Activated T-helper 1 cell treated with anti-CD3 and anti-CD28 coated beads, Interleukin-12 subunit alpha, Interleukin-12 subunit beta, Interleukin-2, Interleukin-4 antibody, amounts not matched to agents 30 ng/mL and 10 ng/mL and 1 ng/mL, durations not matched to agents 14 hours and 24 hours and 36 hours (primary cell): ENCODE measurements around the gene FYCO1. TPM values are rescaled to one million over a fixed set of nuclear protein-coding genes. Genes with fewer than 3 reads are reported as not detected.
A peak's percentile ranks its signal among the peaks of the same experiment; 100 is the strongest.
"Not testable (repeated sequence)": the region's sequence is repeated elsewhere in the genome, so short reads cannot be mapped to it uniquely, and the experiment has no call there.

Source experiments
- DNase-seq: peaks from one replicate; pipeline ENCODE4 v3.0.0; 2021; ENCODE audit warnings: low spot score
- H3K27ac Mint-ChIP-seq: one replicate; pipeline ENCODE4 v1.8.0; 2021; ENCODE audit warnings: mild to moderate bottlenecking, mixed read lengths
- H3K27me3 Mint-ChIP-seq: one replicate; pipeline ENCODE4 v1.8.0; 2022; ENCODE audit warnings: mild to moderate bottlenecking, moderate library complexity, mixed read lengths; ENCODE audit not compliant: insufficient read depth
- H3K36me3 Mint-ChIP-seq: one replicate; pipeline ENCODE4 v1.8.0; 2021; ENCODE audit warnings: low read depth, mixed read lengths
- H3K4me1 Mint-ChIP-seq: one replicate; pipeline ENCODE4 v1.8.0; 2021; ENCODE audit warnings: low read depth, mixed read lengths
- H3K4me3 Mint-ChIP-seq: one replicate; pipeline ENCODE4 v1.8.0; 2021; ENCODE audit warnings: mild to moderate bottlenecking, moderate library complexity, mixed read lengths
- H3K9me3 Mint-ChIP-seq: one replicate; pipeline ENCODE4 v1.8.0; 2021; ENCODE audit warnings: mixed read lengths
- intact Hi-C: fragments of 100-400 bp; cut with micrococcal nuclease; formaldehyde crosslinking; loops from one replicate; pipeline ENCODE4 v1.15.1; 2024
- total RNA-seq: library from RNA; stranded (reverse); gene quantifications from 2 replicates; pipeline ENCODE4 v1.2.3, GENCODE V29; 2022

Gene FYCO1
- total RNA-seq, 1 donor from 2014 or later = 16.3 TPM

DNA sequence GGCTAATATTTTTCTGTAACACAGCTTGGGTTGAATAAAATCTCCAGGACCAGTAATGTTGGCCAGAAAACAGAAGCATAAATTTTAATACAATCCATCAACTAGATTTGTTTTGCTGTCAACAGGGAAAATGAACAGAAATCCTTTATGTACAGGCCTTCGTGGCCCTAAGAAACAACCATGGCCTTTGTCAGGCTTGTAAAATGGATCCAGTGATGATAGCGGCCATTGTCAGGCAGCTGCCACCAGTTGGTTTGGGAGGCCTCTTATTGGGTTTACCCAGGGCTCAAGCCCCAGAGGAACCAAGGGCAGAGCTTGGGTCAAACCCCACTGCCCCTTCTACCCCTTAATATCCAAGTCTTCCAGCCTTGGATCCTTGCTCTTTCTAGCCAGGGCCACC is 5.6 kb upstream of the FYCO1 start:
- intact Hi-C loops = no loop called here
- H3K9me3 Mint-ChIP-seq = peaks cover 5% of the 10 kb centered on the region
- H3K27me3 Mint-ChIP-seq = peaks cover 3% of the 10 kb centered on the region

DNA sequence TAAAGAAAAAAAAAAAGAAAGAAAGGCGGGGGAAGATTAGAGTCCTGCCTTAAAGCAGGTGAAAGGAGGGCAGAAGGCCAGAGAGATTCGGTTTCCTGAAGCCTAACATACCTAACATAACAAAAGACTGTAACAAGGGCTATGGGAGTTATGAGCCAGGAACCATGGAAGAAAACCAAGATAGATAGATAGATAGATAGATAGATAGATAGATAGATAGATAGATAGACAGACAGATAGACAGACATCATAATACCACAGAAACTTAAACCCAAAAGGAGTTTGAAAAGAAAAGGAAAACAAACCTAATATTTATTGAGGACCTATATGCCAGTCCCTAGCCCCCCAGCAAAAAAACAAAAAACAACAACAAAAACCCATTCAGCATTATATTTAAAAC is 2.3 kb upstream of the FYCO1 start:
- H3K4me1 Mint-ChIP-seq = peaks cover 43% of the 10 kb centered on the region
- H3K36me3 Mint-ChIP-seq = peaks cover 15% of the 10 kb centered on the region
- intact Hi-C loops = no loop called here
- H3K9me3 Mint-ChIP-seq = peaks cover 5% of the 10 kb centered on the region
- no peak overlapping the region for H3K4me3 Mint-ChIP-seq
- peaks cover 3% of the 10 kb centered on the region for H3K27me3 Mint-ChIP-seq
- DNase-seq = no peak
- no peak overlapping the region for H3K27ac Mint-ChIP-seq

More for the DNA sequence above, 5.6 kb upstream of the FYCO1 start:
- Mint-ChIP-seq H3K4me1 (peaks cover 26% of the 10 kb centered on the region), H3K36me3 (peaks cover 9% of the 10 kb centered on the region), H3K4me3 (no peak overlapping the region), H3K27ac (no peak overlapping the region)
- DNase-seq = no peak

DNA sequence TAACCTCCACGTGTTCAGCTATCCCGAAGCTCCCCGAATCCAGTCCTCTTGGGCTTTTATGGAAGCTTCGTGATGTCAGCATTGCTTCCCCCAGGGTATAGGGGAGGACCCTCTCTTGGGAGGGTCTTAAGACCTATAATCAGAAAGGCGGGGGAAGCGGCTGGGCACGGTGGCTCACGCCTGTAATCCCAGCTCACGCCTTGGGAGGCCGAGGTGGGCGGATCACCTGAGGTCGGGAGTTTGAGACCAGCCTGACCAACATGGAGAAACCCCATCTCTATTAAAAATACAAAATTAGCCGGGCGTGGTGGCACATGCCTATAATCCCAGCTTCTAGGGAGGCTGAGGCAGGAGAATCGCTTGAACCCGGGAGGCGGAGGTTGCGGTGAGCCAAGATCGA is 1.9 kb upstream of the FYCO1 start:
- H3K36me3 Mint-ChIP-seq = peaks cover 16% of the 10 kb centered on the region
- intact Hi-C loops, DNase-seq, H3K9me3 Mint-ChIP-seq, H3K27me3 Mint-ChIP-seq, H3K27ac Mint-ChIP-seq, H3K4me3 Mint-ChIP-seq: not testable (repeated sequence)
- peaks cover 47% of the 10 kb centered on the region for H3K4me1 Mint-ChIP-seq

DNA sequence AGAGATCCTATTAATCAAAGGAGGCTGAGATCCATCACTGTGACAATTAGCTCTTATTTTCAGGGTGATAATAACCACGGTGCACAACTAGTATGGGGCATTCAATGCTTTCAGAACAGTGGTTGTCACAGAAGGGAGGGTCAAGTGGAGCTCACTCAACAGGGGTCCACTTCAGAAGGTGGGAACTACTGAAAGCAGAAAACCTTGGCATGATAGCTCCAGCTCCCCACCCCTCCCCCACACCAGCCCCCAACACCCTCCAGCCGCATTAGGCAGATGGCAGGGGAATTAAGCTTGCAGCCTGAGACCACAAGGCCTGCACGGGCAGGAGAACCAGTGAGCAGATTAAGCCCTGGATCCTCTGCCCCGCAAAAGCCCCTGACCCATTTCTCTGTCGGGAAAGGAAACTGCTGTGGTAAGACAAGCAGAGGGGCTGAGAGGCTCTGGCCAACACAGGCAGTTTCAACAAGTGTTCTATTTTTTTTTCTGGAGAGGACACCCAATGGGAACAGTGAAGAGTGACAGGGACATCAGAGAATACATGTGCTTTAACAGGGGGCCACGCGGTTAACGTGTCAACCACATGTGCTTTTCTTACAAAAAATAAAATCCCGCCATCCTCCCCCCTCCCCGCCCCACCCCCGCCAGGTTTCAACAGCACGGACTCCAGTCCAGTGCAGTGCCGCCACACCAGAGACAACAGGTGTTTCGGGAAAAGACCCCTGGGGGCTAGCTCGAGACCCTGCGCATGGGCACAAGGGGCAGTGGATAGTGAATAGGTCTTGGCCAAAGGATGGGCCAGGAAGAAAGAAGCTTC is 997 bp downstream of the FYCO1 start:
- Mint-ChIP-seq H3K4me1 (peaks cover 70% of the 10 kb centered on the region), H3K27ac (peak overlapping the region; percentile 96), H3K4me3 (peak overlapping the region; percentile 87), H3K36me3 (peaks cover 34% of the 10 kb centered on the region), H3K27me3 (peaks cover 3% of the 10 kb centered on the region), H3K9me3 (no peaks in the 10 kb centered on the region)
- peak; percentile 49 for DNase-seq
- intact Hi-C loops = loop anchor here (1.0 to 5.0 kb wide), 4 partner anchors 71 to 132 kb away; no protein-coding TSS in a partner anchor

DNA sequence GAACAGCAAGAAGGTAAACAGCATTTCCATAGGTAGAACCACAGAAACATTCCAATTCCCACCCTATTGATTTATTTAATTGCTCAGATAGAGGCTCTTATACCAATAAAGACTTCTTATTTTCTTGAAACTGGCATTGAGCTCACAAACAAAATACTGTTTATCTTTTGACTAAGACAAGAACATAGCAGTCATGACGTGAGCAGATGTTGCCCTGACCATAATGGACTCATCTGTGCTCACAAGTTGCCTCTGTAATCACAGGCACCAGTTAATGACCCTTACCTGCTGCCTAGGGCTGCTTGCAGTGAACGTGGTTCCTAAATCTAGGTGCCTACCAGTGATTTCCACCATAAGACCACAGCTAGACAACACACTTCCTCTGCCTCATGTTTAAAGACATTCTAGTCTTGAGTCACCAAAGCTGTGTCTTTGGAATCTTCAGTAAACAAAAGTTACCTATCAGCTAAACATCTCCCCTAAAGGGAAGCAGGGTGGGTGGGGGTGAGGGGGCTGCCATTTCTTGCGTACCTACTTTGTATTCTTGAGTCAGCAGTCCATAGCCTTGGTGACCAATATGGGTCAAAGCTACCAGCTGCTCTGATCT is 2.1 kb downstream of the FYCO1 start:
- H3K9me3 Mint-ChIP-seq = no peaks in the 10 kb centered on the region
- H3K4me3 Mint-ChIP-seq = peak overlapping the region; percentile 70
- H3K27ac Mint-ChIP-seq = peak overlapping the region; percentile 88
- peaks cover 75% of the 10 kb centered on the region for H3K4me1 Mint-ChIP-seq
- no peaks in the 10 kb centered on the region for H3K27me3 Mint-ChIP-seq
- DNase-seq = peak; percentile 35
- intact Hi-C loops = loop anchor here (1.0 to 5.0 kb wide), 9 partner anchors 12 to 304 kb away; partner anchors contain the start of genes CXCR6 and SACM1L
- H3K36me3 Mint-ChIP-seq = peaks cover 39% of the 10 kb centered on the region

DNA sequence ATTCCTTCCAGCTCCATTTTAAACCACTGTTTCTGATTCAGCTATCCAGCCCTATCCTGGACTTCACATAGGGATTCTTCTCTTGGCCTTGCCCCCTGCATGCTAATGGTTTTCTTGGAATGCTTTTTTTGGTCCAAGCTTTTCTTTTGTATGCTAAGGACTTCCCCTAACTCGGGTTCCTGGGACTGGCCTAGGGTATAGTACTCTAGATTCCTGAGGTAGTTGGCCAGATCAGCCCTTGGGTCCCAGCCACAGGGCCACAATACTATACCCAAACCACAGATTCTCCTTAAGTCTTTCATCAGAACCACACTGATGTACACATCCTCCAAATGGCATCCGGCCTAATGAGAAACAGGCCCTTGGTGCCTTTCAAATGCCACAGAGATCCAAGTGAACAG is 2.8 kb downstream of the FYCO1 start:
- Mint-ChIP-seq H3K4me3 (peak overlapping the region; percentile 70), H3K36me3 (peaks cover 43% of the 10 kb centered on the region), H3K4me1 (peaks cover 74% of the 10 kb centered on the region), H3K27ac (peak overlapping the region; percentile 64), H3K27me3 (no peaks in the 10 kb centered on the region), H3K9me3 (no peaks in the 10 kb centered on the region)
- intact Hi-C loops = loop anchor here (1.0 to 5.0 kb wide), 9 partner anchors 12 to 304 kb away; partner anchors contain the start of genes CXCR6 and SACM1L
- no peak for DNase-seq

DNA sequence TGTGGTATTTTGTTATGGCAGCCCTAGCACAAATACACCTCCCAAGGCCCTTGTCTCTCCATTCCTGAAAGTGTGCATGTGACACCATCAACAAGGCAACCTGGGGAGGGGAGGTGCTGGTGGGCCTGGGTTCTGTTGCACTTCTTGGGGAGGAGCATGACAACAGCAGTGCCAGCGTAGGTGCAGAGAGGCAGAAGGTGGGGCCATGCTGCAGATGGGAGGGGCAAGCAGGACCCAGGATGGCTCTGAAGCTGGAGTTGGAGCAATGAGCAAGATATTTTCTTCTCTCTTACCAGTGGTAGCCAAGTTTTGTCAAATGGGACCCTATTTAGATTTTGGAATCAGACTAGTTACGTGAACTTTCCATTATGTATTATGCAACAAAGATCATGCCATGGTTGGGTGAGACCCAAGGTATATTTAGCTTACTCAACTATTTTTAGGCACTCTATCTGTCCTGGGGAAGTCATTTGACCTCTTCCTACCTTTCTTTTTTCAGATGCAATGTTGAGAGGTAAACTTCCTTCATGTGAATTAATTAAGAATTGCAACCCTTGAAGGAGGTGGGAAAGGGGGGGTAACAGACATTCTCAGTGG is 3.4 kb downstream of the FYCO1 start:
- Mint-ChIP-seq H3K36me3 (peaks cover 47% of the 10 kb centered on the region), H3K27me3 (no peaks in the 10 kb centered on the region), H3K4me1 (peaks cover 76% of the 10 kb centered on the region), H3K27ac (peak overlapping the region; percentile 64), H3K9me3 (no peaks in the 10 kb centered on the region), H3K4me3 (peak overlapping the region; percentile 70)
- intact Hi-C loops = loop anchor here (5.0 kb wide), 1 partner anchor 130 kb away; no protein-coding TSS in a partner anchor
- no peak for DNase-seq

DNA sequence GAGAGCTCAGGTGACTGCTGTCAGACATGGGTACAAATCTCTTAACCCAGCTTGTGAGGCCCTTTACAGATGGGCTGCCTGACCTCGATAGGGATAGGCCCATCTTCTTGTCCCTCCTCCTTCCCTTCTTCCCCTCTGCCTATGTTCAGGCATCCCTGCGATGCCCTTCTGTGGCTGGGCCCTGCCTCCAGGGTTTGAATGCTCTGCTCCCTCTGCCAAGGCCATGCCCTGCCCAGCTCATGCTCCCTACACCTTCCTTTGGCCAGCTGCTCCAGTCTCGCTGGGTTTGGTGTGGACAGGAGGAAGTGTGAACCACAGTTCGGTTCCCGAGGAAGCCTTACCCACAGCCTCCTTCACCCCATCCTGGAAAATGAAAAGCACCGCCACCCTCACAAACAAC is 4.3 kb downstream of the FYCO1 start:
- Mint-ChIP-seq H3K27me3 (no peaks in the 10 kb centered on the region), H3K27ac (peak overlapping the region; percentile 31), H3K36me3 (peaks cover 48% of the 10 kb centered on the region), H3K9me3 (no peaks in the 10 kb centered on the region), H3K4me3 (peak overlapping the region; percentile 19), H3K4me1 (peaks cover 78% of the 10 kb centered on the region)
- intact Hi-C loops = loop anchor here (5.0 kb wide), 1 partner anchor 129 kb away; no protein-coding TSS in a partner anchor
- no peak for DNase-seq

DNA sequence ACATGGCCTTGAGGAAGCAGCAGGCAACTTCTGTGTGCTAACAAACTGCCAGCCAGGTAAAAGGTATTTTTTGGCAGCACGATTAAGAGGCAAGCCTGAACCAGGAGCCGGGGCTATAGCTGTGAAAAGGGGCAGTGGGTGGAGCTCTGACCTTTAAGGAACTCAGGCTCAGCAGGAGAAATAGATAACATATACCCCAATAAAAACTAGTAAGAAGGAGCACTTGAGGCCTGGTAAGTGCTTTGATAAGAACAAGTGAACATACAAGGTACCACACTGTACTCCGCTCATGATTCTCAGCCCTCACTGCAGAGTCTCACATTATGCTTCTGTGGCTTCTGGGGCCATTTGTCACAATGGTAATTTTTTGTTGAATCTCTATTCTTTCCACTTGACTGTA is 5.4 kb downstream of the FYCO1 start:
- intact Hi-C loops = loop anchor here (5.0 kb wide), 1 partner anchor 128 kb away; no protein-coding TSS in a partner anchor
- Mint-ChIP-seq H3K4me3 (no peak overlapping the region), H3K36me3 (peaks cover 53% of the 10 kb centered on the region)

DNA sequence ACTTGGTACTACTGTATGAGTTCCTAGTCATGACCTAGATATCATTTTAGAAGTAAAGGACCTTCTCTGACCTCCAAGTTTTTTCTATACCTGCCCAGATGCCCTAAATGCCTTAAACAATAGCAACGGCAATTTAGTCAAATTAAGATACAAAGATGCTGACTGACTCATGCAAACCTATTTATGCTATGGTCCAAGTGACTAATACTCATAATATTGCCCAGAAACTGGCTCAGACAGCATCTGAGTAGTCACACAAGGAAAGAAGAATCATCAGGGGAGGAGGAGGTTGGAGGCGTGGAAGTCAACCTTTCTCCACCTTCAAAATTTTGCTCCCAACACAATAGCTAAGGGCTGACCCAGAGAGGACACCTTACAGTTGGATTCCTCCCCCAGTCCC is 6.8 kb downstream of the FYCO1 start:
- intact Hi-C loops = no loop called here
- Mint-ChIP-seq H3K27ac (peak overlapping the region; percentile 4), H3K9me3 (no peaks in the 10 kb centered on the region)

More for the DNA sequence above, 5.4 kb downstream of the FYCO1 start:
- no peak for DNase-seq
- H3K9me3 Mint-ChIP-seq = no peaks in the 10 kb centered on the region
- H3K4me1 Mint-ChIP-seq = peaks cover 83% of the 10 kb centered on the region
- H3K27ac Mint-ChIP-seq = peak overlapping the region; percentile 19
- H3K27me3 Mint-ChIP-seq = no peaks in the 10 kb centered on the region

DNA sequence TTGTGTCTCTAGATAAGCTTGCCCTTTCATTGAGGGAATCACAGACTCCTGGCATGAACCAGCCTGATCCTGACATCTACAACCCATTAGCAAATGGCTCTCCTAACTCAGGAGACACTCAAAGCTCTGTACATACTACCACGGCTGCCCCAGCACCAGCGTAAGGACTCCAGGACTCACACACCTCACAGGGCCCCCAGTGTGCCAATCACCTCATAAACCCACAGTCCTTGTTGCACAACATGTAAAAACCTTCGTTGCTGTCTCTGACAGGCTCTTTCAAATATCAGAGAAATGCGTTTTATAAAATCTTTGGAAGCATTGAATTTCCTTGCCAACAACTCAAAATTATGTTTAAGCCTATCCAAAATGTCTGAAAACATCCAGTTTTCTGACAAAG is 7.3 kb downstream of the FYCO1 start:
- Mint-ChIP-seq H3K4me1 (peaks cover 92% of the 10 kb centered on the region), H3K4me3 (no peak overlapping the region), H3K36me3 (peaks cover 66% of the 10 kb centered on the region), H3K27ac (peak overlapping the region; percentile 61), H3K27me3 (no peaks in the 10 kb centered on the region), H3K9me3 (no peaks in the 10 kb centered on the region)
- intact Hi-C loops = no loop called here
- no peak for DNase-seq

More for the DNA sequence above, 6.8 kb downstream of the FYCO1 start:
- DNase-seq = no peak
- H3K27me3 Mint-ChIP-seq = no peaks in the 10 kb centered on the region
- H3K4me1 Mint-ChIP-seq = peaks cover 92% of the 10 kb centered on the region
- H3K36me3 Mint-ChIP-seq = peaks cover 64% of the 10 kb centered on the region
- H3K4me3 Mint-ChIP-seq = peak overlapping the region; percentile 20

DNA sequence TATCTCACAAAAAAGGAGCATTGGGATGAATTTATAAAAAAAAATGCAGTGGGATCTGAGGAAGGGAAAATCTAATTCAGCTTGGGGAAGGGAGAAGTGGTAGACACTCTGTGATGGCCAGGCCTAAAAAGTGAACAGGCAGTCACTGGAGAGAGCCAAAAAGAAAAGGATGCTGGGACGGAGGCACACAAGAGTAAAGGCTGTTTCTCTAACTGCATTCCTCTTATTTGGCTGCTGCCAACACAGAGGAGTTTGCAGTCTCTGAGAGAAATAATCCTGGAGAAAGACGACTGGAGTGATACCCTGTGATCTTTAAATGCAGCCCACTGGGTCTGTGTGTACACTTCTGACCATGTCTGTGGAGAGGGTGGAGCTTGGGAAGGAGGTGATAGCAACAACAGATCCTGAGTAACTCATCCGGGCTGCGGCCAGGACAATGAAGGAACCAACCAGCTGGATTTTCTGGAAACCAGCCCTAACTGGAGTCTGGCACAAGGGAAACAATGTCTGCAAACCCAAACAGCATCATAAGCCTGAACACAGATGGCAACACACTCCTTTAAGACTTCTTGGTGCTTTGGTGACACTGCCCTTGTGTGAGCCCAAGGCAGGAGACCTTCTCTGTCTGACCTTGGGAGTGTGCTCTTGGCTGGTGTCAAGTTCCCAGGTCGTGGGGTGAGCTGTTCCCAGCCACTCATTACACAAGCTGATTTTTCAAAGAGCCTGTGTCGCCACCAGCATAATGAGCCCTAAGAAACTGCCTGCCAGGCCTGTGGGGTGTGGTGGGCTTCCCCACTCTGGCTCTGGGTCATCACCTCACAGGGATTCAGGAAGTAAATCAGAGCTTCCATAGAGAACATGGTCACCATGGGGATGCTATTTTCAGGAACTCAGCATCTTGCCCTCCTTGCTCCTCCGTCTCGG is 8.0 kb downstream of the FYCO1 start:
- DNase-seq = no peak
- Mint-ChIP-seq H3K4me1 (peaks cover 90% of the 10 kb centered on the region), H3K36me3 (peaks cover 69% of the 10 kb centered on the region), H3K4me3 (no peak overlapping the region), H3K9me3 (no peaks in the 10 kb centered on the region), H3K27ac (no peak overlapping the region), H3K27me3 (no peaks in the 10 kb centered on the region)
- intact Hi-C loops = no loop called here
